GM23338 (cell line): ENCODE results near the gene NFX1. TPM values are rescaled to one million over a fixed set of nuclear protein-coding genes. Genes with fewer than 3 reads are reported as not detected.

ENCODE experiments used
- ATAC-seq: fragments of 200-7000 bp; cut with Tn5 transposase; 3 replicates; pipeline ENCODE4 v1.9.1; 2020
- DNase-seq: peaks from one replicate; pipeline ENCODE4 v3.0.0-alpha.2; 2015; ENCODE audit warnings: low spot score
- H2AFZ ChIP-seq: fragments of 200-600 bp; sonication (generic); 2 replicates; pipeline ENCODE4 v1.8.0; 2016; ENCODE audit warnings: antibody characterized with exemption, mild to moderate bottlenecking, moderate library complexity
- H3F3A ChIP-seq: fragments of 200-600 bp; sonication (generic); replicated peaks from 2 replicates; pipeline ENCODE4 v1.8.0; 2017; ENCODE audit warnings: antibody characterized with exemption, mixed run types, low read depth
- H3K27ac ChIP-seq: fragments of 200-600 bp; sonication (generic); 2 replicates; pipeline ENCODE4 v1.6.1; 2016; ENCODE audit warnings: low read depth
- H3K27me3 ChIP-seq: fragments of 200-600 bp; sonication (generic); 2 replicates; pipeline ENCODE4 v1.8.0; 2016; ENCODE audit warnings: mild to moderate bottlenecking, mixed run types, moderate library complexity; ENCODE audit not compliant: insufficient read depth
- H3K36me3 ChIP-seq: fragments of 200-600 bp; sonication (generic); 2 replicates; pipeline ENCODE4 v1.8.0; 2016; ENCODE audit warnings: mild to moderate bottlenecking; ENCODE audit not compliant: insufficient read depth
- H3K4me1 ChIP-seq: fragments of 200-600 bp; sonication (generic); 2 replicates; pipeline ENCODE4 v1.8.0; 2016; ENCODE audit warnings: mild to moderate bottlenecking, moderate library complexity; ENCODE audit not compliant: insufficient read depth
- H3K4me2 ChIP-seq: fragments of 200-600 bp; sonication (generic); 2 replicates; pipeline ENCODE4 v1.7.1; 2017; ENCODE audit warnings: mixed run types
- H3K4me3 ChIP-seq: fragments of 200-600 bp; sonication (generic); 2 replicates; pipeline ENCODE4 v1.6.1; 2016; ENCODE audit warnings: mixed run types
- H3K79me2 ChIP-seq: fragments of 200-600 bp; sonication (generic); replicated peaks from 2 replicates; pipeline ENCODE4 v1.8.0; 2017; ENCODE audit warnings: mild to moderate bottlenecking; ENCODE audit not compliant: insufficient read depth
- H3K9me2 ChIP-seq: fragments of 200-600 bp; sonication (generic); 2 replicates; pipeline ENCODE4 v1.8.0; 2017; ENCODE audit not compliant: insufficient read depth
- H4K20me1 ChIP-seq: fragments of 200-600 bp; sonication (generic); replicated peaks from 2 replicates; pipeline ENCODE4 v1.8.0; 2017; ENCODE audit warnings: mild to moderate bottlenecking; ENCODE audit not compliant: insufficient read depth
- H3K27ac Mint-ChIP-seq: 2 replicates; pipeline ENCODE4 v1.8.0; 2020; ENCODE audit warnings: inconsistent platforms, mild to moderate bottlenecking, moderate library complexity, mixed read lengths
- H3K27me3 Mint-ChIP-seq: 3 replicates; pipeline ENCODE4 v1.8.0; 2022; ENCODE audit warnings: low read depth, mild to moderate bottlenecking, moderate library complexity, mixed read lengths, inconsistent platforms; ENCODE audit not compliant: insufficient read depth, poor library complexity
- H3K36me3 Mint-ChIP-seq: 3 replicates; pipeline ENCODE4 v1.8.0; 2021; ENCODE audit warnings: low read depth, mild to moderate bottlenecking, inconsistent platforms, moderate library complexity, mixed read lengths
- H3K4me1 Mint-ChIP-seq: 3 replicates; pipeline ENCODE4 v1.8.0; 2020; ENCODE audit warnings: mild to moderate bottlenecking, inconsistent platforms, mixed read lengths
- H3K4me3 Mint-ChIP-seq: 3 replicates; pipeline ENCODE4 v1.8.0; 2021; ENCODE audit warnings: moderate library complexity, mild to moderate bottlenecking, inconsistent platforms, mixed read lengths
- H3K9me3 Mint-ChIP-seq: 3 replicates; pipeline ENCODE4 v1.8.0; 2020; ENCODE audit warnings: moderate library complexity, mild to moderate bottlenecking, inconsistent platforms, mixed read lengths
- CTCF ChIP-seq, 2 experiments: fragments of 200-600 bp in 1 of 2; sonication (generic) in 1 of 2; conservative IDR thresholded peaks; 2 replicates each; pipeline versions ENCODE4 v1.5.1 to v1.6.1; 2016 to 2017; ENCODE audit warnings: antibody characterized with exemption in 2 of 2, low read depth in 2 of 2, mild to moderate bottlenecking in 2 of 2, moderate library complexity in 1 of 2
- ETS1 ChIP-seq: IDR thresholded peaks from 2 replicates; pipeline ENCODE4 v1.6.1; 2016; ENCODE audit warnings: antibody characterized with exemption
- EZH2 ChIP-seq: fragments of 200-600 bp; sonication (generic); IDR thresholded peaks from one replicate; pipeline ENCODE4 v1.8.0; 2017; ENCODE audit warnings: antibody characterized with exemption, mild to moderate bottlenecking, low read depth; ENCODE audit not compliant: unreplicated experiment
- EZH2phosphoT487 ChIP-seq: fragments of 200-600 bp; sonication (generic); IDR thresholded peaks from one replicate; pipeline ENCODE4 v1.8.1; 2018; ENCODE audit warnings: antibody characterized with exemption; ENCODE audit not compliant: unreplicated experiment
- JUNB ChIP-seq: IDR thresholded peaks from one replicate; pipeline ENCODE4 v1.6.1; 2016; ENCODE audit warnings: antibody characterized with exemption; ENCODE audit not compliant: unreplicated experiment
- NANOG ChIP-seq: IDR thresholded peaks from 2 replicates; pipeline ENCODE4 v1.6.1; 2016; ENCODE audit warnings: antibody characterized with exemption, borderline replicate concordance
- POLR2AphosphoS5 ChIP-seq: IDR thresholded peaks from 2 replicates; pipeline ENCODE4 v1.6.1; 2016; ENCODE audit warnings: antibody characterized with exemption, low read depth
- REST ChIP-seq: IDR thresholded peaks from one replicate; pipeline ENCODE4 v1.6.1; 2018; ENCODE audit warnings: antibody characterized with exemption; ENCODE audit not compliant: unreplicated experiment
- ZNF114 ChIP-seq: fragments of 250-450 bp; sonication (Bioruptor Pico); IDR thresholded peaks from 2 replicates; pipeline ENCODE4 v1.5.0; 2020; ENCODE audit warnings: mild to moderate bottlenecking, moderate library complexity
- ZNF331 ChIP-seq: fragments of 250-450 bp; sonication (Bioruptor Pico); IDR thresholded peaks from 2 replicates; pipeline ENCODE4 v1.5.0; 2020; ENCODE audit warnings: low read depth, mild to moderate bottlenecking, moderate library complexity
- ZNF462 ChIP-seq: fragments of 250-450 bp; sonication (Bioruptor Pico); IDR thresholded peaks from 2 replicates; pipeline ENCODE4 v1.5.0; 2020; ENCODE audit warnings: mild to moderate bottlenecking, moderate library complexity
- polyA plus RNA-seq: library from polyadenylated mRNA; unstranded; fragments of >200 nt; fragmentation: Nextera tagmentation; extraction: Ambion mirVana; gene quantifications from 2 replicates; pipeline ENCODE4 v1.2.1, GENCODE V29; 2016
- total RNA-seq: library from RNA; depleted of rRNA; stranded (reverse); fragments of >200 nt; shearing (Covaris generic); gene quantifications from 2 replicates; pipeline ENCODE4 v1.2.3, GENCODE V29; 2014

The NFX1 gene
- total and polyA plus RNA-seq, 2 experiments from 2014 or later: 13.9 to 26.1 TPM

- Mint-ChIP-seq H3K36me3 (peaks cover 59% of the 10 kb centered on the region), H3K27me3 (no peaks in the 10 kb centered on the region), H3K4me1 (no peaks in the 10 kb centered on the region), H3K27ac (no peak overlapping the region), H3K9me3 (no peaks in the 10 kb centered on the region), H3K4me3 (no peak overlapping the region)
- DNase-seq (no peak), ATAC-seq (no peak)
- H2AFZ ChIP-seq: no peak overlapping the region
- H3K79me2 ChIP-seq: peaks cover 49% of the 10 kb centered on the region
- H3K4me1 ChIP-seq: no peaks in the 10 kb centered on the region
- H3K4me2 ChIP-seq: no peak overlapping the region
- TF ChIP-seq JUNB (no peak), ZNF462 (no peak), REST (no peak), EZH2phosphoT487 (no peak), ZNF331 (CRISPR knock-in tag) (no peak), ZNF114 (CRISPR knock-in tag) (no peak), EZH2 (no peak), POLR2AphosphoS5 (no peak), CTCF (conservative IDR thresholded peaks at IDR 0.05; ENCODE audit: low read depth in 2 of 2) (no peak), NANOG (no peak), ETS1 (no peak)
- H3F3A ChIP-seq: no peaks in the 10 kb centered on the region
- H3K9me2 ChIP-seq: no peaks in the 10 kb centered on the region
- H4K20me1 ChIP-seq: peaks cover 16% of the 10 kb centered on the region
- H3K36me3 ChIP-seq: peaks cover 64% of the 10 kb centered on the region
- H3K4me3 ChIP-seq: no peak overlapping the region
- H3K27me3 ChIP-seq: no peaks in the 10 kb centered on the region
- no peak overlapping the region for H3K27ac ChIP-seq
Measured at GRCh38 chr9:33300546-33300945, 10.2 kb downstream of the NFX1 start.
